Measurements from ENCODE around the gene CITED4. TPM values are rescaled to one million over a fixed set of nuclear protein-coding genes. Genes with fewer than 3 reads are reported as not detected.

The CITED4 gene
- polyA plus RNA-seq, 1 donor from 2014 or later, result 2.6 TPM

DNA sequence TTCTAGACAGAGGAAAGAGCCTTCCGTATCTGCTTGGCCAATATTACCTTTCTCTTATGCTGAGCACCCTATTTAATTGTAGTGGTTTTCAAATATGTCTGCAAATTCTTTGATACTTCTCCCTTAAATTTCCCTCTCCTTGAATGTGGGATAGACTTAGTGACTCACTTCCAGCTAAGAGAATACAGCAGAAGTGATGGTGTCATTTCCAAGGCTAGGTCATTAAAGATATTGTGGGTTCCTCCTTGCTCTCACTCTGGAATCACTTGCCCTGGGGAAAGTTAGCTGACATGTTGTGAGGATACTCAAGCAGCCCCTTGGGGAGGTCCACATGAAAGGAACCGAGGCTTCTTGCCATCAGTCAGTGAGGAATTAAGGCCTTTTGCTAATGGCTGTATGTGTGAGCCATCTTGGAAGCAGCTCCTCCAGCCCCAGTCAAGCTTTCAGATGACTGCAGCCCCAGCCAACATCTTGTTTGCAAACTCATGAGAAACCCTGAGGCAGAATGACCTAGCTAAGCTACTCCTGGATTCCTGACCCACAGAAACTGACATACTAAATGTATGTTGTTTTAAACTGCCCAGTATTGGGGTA lies 8.1 kb upstream of the CITED4 start:
- H3K4me3 ChIP-seq (ENCODE audit: low read length), result no peak overlapping the region

GRCh38 chr1:40868051-40868723 lies 6.0 kb upstream of the CITED4 start:
- Histone ChIP-seq H3K4me2 (ENCODE audit: low read length) (no peak overlapping the region), H3F3A (ENCODE audit: insufficient read depth, low read length, poor library complexity, severe bottlenecking) (no peaks in the 10 kb centered on the region), H3K79me2 (replicated peaks; ENCODE audit: insufficient read depth, low read length) (no peaks in the 10 kb centered on the region), H2AFZ (ENCODE audit: low read depth, low read length) (no peak overlapping the region), H3K27me3 (ENCODE audit: insufficient read depth, low read depth, low read length) (no peaks in the 10 kb centered on the region), H3K4me3 (ENCODE audit: low read length) (no peak overlapping the region), H3K9ac (ENCODE audit: low read length) (no peak overlapping the region), H4K20me1 (ENCODE audit: insufficient read depth) (no peaks in the 10 kb centered on the region), H3K36me3 (ENCODE audit: insufficient read depth, low read length) (no peaks in the 10 kb centered on the region), H3K9me2 (ENCODE audit: insufficient read depth, low read length) (no peaks in the 10 kb centered on the region), H3K9me3 (ENCODE audit: low read length) (no peaks in the 10 kb centered on the region), H3K27ac (ENCODE audit: low read length) (no peak overlapping the region)
- TF ChIP-seq POLR2AphosphoS5 (IDR thresholded peaks at IDR 0.05) (no peak), EZH2 (IDR thresholded peaks at IDR 0.05; ENCODE audit: borderline replicate concordance, insufficient read depth, low read length, poor library complexity, severe bottlenecking) (no peak), MXI1 (conservative IDR thresholded peaks at IDR 0.05; ENCODE audit: poor library complexity, severe bottlenecking) (no peak), RAD21 (conservative IDR thresholded peaks at IDR 0.05) (no peak), TAF1 (IDR thresholded peaks at IDR 0.05; ENCODE audit: low read depth) (no peak), SMC3 (conservative IDR thresholded peaks at IDR 0.05; ENCODE audit: poor library complexity) (no peak), EP300 (conservative IDR thresholded peaks at IDR 0.05; ENCODE audit: poor library complexity, severe bottlenecking) (no peak)
- TF ChIP-seq, protein P1, sequence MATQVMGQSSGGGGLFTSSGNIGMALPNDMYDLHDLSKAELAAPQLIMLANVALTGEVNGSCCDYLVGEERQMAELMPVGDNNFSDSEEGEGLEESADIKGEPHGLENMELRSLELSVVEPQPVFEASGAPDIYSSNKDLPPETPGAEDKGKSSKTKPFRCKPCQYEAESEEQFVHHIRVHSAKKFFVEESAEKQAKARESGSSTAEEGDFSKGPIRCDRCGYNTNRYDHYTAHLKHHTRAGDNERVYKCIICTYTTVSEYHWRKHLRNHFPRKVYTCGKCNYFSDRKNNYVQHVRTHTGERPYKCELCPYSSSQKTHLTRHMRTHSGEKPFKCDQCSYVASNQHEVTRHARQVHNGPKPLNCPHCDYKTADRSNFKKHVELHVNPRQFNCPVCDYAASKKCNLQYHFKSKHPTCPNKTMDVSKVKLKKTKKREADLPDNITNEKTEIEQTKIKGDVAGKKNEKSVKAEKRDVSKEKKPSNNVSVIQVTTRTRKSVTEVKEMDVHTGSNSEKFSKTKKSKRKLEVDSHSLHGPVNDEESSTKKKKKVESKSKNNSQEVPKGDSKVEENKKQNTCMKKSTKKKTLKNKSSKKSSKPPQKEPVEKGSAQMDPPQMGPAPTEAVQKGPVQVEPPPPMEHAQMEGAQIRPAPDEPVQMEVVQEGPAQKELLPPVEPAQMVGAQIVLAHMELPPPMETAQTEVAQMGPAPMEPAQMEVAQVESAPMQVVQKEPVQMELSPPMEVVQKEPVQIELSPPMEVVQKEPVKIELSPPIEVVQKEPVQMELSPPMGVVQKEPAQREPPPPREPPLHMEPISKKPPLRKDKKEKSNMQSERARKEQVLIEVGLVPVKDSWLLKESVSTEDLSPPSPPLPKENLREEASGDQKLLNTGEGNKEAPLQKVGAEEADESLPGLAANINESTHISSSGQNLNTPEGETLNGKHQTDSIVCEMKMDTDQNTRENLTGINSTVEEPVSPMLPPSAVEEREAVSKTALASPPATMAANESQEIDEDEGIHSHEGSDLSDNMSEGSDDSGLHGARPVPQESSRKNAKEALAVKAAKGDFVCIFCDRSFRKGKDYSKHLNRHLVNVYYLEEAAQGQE (IDR thresholded peaks at IDR 0.05; ENCODE audit: borderline replicate concordance), result no peak

More for the DNA sequence above, 8.1 kb upstream of the CITED4 start:
- Histone ChIP-seq H4K20me1 (ENCODE audit: insufficient read depth) (no peaks in the 10 kb centered on the region), H3K27ac (ENCODE audit: low read length) (no peak overlapping the region), H2AFZ (ENCODE audit: low read depth, low read length) (no peak overlapping the region), H3K36me3 (ENCODE audit: insufficient read depth, low read length) (no peaks in the 10 kb centered on the region), H3K4me2 (ENCODE audit: low read length) (no peak overlapping the region), H3K27me3 (ENCODE audit: insufficient read depth, low read depth, low read length) (no peaks in the 10 kb centered on the region), H3K79me2 (replicated peaks; ENCODE audit: insufficient read depth, low read length) (no peaks in the 10 kb centered on the region), H3K9me3 (ENCODE audit: low read length) (no peaks in the 10 kb centered on the region), H3K9ac (ENCODE audit: low read length) (no peak overlapping the region), H3K9me2 (ENCODE audit: insufficient read depth, low read length) (no peaks in the 10 kb centered on the region), H3F3A (ENCODE audit: insufficient read depth, low read length, poor library complexity, severe bottlenecking) (no peaks in the 10 kb centered on the region)
- TF ChIP-seq CTCF (IDR thresholded peaks at IDR 0.05; ENCODE audit: poor library complexity, severe bottlenecking) (no peak), EZH2 (IDR thresholded peaks at IDR 0.05; ENCODE audit: borderline replicate concordance, insufficient read depth, low read length, poor library complexity, severe bottlenecking) (no peak), EP300 (conservative IDR thresholded peaks at IDR 0.05; ENCODE audit: poor library complexity, severe bottlenecking) (no peak), MXI1 (conservative IDR thresholded peaks at IDR 0.05; ENCODE audit: poor library complexity, severe bottlenecking) (no peak)
- TF ChIP-seq, protein P1 (IDR thresholded peaks at IDR 0.05; ENCODE audit: borderline replicate concordance), result no peak
